Embryonic facial prominence (tissue), 1 donor: ENCODE measurements around the gene CHPF2.

Experiments
- DNase-seq: peaks from one replicate; pipeline ENCODE4 v3.0.0-alpha.2; 2016; ENCODE audit errors: extremely low spot score

CHPF2 gene, protein sequence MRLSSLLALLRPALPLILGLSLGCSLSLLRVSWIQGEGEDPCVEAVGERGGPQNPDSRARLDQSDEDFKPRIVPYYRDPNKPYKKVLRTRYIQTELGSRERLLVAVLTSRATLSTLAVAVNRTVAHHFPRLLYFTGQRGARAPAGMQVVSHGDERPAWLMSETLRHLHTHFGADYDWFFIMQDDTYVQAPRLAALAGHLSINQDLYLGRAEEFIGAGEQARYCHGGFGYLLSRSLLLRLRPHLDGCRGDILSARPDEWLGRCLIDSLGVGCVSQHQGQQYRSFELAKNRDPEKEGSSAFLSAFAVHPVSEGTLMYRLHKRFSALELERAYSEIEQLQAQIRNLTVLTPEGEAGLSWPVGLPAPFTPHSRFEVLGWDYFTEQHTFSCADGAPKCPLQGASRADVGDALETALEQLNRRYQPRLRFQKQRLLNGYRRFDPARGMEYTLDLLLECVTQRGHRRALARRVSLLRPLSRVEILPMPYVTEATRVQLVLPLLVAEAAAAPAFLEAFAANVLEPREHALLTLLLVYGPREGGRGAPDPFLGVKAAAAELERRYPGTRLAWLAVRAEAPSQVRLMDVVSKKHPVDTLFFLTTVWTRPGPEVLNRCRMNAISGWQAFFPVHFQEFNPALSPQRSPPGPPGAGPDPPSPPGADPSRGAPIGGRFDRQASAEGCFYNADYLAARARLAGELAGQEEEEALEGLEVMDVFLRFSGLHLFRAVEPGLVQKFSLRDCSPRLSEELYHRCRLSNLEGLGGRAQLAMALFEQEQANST

DNA sequence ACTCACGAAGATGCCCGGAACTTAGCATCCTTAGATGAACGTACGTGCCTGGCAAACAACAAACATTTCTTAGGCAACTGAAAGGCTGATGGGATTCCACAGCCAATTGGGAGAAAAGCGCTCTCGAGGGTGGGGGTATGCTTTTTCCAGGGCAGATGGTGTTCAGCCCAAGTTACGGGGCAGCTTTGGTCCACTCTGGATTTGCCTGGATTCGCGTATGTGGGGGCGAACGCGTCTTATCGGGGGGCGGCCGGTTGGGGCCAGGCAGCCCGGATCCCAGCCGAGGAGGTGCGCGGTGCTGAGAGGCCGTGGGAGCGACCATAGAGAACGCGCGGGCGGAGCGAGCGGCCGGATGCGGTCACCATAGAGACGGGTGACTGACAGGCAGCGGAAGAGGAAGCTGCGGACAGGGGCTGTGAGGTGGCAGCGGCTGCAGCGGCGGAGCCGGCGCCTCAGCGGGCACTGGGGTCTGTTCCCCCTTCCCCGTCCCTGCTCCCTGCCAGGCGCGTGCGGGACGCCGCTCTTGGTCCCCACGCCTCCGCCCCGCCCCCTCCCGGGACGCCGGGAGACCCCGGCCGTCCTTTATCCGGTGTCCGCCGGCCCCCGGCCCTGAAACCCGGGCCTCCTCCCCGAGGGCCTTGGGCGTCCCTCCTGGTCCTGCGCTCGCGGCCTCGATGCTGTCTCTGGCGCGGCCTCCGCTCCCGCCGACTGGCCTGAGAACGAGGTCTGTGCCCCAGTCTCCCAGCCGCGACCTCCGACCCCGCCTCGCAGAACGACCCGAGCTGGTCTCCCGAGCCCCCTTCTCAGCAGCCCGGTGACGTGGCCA, at the start of gene CHPF2:
Gene CHPF2 (plus strand): TSS at position 393 of the 826 bp plus-strand sequence. CDS start 1,529 bp downstream, outside the sequence.
- no peak for DNase-seq

DNA sequence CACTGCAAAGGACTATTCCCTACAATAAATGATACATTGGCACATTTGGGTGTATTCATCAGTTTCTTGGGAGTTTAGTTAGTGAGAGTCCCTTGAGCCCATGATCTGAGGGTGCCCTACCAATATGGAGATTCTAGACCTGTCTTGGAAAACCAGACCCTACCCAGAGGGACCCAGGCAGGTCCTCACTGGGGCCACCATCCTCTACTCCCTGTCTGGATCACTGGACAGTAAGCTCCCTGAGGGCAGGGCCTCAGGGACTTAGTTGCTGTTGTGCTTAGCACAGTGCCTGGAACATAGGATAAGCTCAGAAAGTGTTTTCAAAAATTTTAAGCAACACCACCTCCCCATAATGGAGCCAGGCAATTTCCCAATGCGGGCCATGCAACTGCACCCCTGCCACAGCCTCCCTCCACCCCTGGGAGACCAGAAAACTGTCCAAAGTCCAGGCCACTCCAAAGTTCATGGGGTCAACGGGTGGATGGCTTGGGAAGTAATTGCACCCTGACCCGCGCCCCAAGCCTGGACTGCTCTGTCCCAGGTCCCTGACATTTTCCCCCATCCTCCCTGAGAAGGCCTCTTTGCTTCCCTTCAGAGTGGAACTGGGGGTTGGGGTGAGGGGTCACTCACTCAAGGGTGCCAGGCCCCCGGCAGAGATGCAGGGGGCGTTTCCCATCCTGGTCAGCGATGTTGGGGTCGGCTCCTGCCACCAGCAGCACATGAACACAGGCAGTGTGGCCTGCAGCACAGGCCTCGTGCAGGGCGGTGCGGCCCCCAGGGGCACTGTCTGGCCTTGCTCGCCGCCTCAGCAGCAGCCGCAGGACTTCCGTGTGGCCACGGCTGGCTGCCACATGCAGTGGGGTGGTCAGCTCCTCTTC, 46.3 kb upstream of the CHPF2 start:
- DNase-seq = no peak

DNA sequence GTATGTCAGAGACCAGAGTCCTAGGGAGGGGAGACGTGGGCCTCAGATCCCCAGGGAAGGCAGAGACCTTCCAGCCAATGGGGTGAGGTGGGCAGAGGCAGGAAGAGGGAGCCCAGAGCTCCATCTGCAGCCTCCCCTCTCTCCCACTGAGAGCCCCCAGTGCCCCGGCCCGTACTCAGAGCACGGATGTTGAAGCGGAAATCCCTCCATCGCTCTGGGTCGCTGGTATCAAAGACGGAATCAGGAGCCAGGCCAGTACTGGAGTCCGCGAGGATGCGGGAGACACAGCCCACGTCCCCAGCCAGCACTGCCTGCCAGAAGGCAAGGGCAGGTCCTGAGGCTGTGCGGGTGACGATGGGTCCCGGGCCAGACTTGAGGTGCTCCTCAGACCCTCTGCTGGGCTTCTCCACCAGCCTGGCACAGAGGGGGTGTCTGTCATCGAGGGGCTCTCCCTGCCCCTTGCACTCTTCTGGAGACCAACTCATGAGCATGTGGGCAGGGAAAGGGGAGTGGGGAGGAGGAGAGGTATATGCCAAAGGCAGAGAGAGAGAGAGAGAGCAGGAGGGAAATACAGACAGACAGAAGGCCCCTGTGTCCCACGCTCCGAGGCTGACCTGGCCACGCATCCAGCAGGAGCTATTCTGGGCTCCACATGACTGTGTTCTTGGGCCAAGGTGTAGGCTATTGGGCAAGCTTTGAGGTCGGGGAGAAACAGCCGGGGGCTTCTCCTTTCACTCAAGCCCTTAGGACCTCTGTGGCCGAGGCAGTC, 45.5 kb upstream of the CHPF2 start, which contains the start of gene ASB10:
Gene ASB10 (minus strand): TSS at position 611 of the 769 bp plus-strand sequence. CDS start 120 bp downstream, at position 491.
- no peak for DNase-seq

DNA sequence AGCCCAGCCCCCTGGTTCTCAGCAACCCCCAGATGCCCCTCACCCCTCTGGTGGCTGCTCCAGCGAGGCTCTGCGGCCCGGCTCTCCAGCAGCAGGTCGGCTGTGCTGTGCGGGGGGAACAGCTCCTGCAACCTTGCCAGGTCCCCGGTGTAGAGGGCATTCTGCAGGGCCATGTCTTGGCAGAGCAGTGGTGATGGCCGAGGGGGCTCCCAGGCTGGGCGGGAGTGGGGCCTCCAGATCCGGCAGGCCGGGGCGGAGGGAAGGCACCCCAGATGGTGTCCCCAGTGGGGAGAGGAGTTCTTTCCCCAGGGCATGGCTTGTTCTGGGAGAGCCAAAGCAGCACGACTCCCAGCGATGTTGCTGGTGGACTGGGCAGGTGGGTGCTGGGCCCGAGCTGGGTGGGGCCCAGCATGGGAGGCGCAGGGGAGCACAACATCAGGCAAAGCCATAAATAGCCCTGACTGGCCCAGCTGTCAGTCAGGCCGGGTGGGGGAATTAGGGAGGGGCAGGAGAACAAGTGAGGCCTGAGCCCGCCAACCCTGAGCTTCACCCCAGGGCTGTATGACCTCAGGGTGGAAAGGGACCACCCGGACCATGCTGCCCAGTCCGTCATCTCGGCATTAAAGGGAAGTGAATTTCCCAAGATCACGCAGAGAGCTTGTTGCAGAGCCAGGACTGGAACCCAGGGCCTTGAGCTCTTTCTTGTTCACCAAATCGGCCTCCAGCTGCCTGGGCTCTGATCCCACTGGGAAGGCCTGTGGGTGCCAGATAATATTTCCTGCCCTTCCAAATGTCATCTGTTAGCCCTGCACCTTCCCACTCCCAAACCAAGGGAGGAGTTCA, 44.7 kb upstream of the CHPF2 start:
- no peak for DNase-seq

DNA sequence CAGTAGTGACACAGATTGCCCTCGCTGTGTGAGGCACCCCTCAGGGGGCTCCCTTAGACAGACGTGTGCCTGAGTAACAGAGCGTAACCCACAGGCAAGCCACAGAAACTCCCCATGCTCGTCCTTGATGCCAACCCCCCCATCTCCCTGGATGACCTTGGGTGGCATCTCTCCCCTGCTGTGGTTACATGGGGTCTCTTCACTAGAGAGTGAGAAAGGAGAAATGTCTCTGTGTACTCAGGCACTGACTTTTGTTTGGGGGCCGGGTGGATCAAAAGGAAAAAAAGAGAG, 44.1 kb upstream of the CHPF2 start:
- DNase-seq = no peak

DNA sequence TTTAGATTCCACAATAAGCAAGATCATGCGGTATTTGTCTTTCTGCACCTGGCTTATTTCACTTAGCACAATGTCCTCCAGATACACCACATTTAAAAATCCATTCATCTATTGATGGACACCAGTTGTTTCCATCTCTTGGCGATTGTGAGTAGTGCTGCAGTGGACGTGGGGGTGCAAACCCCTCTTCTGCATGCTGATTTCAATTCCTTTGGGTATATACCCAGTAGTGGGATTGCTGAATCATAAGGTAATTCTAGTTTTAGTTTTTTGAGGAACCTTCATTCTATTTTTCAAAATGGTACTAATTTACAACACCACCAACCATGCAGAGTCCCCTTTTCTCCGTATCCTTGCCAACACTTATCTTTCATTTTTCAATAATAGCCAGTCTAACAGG, 43.2 kb upstream of the CHPF2 start:
- no peak for DNase-seq

DNA sequence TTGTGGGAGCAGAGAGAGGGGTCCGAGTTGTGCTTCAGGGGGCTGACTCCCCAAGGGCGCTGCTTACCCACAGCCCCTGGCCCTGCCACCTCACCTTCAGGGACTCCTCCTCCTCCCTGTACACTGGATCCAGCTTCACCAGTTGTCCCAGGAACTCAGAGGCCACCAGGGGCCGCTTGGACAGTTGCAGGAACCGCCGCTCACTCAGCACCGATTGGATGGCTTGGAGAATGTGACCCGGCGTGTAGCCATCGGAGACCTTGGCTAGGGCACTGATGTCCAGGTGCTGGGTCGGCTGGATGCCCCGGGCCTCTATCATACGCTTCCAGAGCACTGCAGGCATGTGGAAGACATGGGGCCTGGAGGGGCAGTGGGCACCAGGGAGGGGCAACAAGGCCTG, 40.7 kb upstream of the CHPF2 start:
- DNase-seq = no peak

DNA sequence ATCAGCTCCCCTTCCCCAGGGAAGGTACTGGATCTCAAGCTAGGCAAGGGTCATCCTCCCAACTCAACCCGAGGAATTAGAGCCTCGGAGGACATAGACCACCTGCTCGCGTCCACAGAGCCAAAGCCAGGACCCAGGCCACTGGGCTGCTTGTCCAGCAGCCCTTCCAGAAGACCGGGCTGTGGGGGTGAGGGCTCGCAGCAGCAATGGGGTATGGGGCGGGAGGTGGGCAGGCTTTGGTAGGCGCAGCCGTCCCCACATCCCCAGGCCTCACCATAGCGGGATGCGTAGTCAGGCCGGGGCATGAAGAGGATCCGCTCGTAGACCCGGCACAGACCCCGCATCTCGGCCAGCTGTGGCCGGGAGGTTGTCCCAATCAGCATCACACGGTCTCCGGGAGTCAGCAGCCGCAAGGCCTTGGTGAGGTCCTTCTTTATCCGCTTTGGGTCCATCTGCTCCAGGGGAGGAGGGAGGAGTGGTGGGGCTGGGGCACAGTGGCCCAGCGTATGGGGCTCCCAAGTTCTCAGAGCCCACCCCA, 40.2 kb upstream of the CHPF2 start:
- DNase-seq = no peak

DNA sequence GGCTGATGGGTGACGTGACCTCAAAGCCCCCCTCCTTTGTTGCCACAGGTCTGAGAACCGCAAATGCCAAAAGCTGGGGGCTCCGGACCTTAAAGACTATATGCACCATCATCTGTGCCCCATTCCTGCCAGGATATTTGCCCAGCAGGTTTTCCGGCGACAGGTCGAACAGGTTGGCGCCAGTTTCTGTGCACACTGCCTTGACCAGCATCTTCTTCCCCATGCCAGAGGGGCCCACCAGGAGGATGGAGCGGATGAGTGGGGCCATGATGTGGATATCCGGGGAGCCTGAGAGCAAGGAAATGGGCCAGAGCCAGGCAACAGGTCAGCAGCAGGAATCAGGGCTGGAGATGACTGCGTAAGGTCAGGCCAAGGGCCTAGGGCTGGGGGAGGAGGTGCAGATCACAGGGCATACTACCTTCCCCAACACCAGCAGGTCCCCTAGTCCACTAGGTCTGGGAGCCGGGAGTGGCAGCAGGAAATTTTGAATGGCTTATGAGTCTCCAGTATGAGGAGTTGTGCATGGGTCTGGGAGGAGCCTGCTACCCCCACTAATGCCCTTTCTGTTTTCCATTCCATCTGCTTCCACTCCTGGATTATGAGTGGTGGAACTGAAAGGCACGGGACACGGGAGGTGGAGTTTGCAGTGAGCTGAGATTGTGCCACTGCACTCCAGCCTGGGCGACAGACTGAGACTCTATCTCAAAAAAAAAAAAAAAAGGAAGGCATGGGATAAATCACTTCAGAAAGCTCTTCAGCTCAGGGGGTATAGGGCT, 38.9 kb upstream of the CHPF2 start:
- DNase-seq = no peak

DNA sequence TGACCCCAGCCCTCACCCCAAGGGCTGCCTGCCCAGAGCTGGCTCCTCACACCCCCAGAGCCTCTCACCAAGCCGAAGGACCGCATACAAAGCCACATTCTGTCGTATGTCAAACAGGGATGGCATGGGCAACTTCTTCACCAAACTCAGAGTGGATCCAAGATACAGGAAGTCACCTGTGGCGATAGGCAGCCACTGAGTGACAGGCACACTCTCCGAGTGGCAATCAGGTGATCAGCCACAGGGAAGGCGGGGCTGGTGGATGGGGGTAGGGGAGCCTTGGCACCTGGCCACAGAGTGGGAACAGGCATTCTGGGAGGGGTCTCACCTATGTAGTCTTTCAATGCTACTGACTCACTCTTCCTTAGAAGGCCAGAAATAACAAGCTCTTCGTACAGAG, 38.1 kb upstream of the CHPF2 start:
- no peak for DNase-seq

DNA sequence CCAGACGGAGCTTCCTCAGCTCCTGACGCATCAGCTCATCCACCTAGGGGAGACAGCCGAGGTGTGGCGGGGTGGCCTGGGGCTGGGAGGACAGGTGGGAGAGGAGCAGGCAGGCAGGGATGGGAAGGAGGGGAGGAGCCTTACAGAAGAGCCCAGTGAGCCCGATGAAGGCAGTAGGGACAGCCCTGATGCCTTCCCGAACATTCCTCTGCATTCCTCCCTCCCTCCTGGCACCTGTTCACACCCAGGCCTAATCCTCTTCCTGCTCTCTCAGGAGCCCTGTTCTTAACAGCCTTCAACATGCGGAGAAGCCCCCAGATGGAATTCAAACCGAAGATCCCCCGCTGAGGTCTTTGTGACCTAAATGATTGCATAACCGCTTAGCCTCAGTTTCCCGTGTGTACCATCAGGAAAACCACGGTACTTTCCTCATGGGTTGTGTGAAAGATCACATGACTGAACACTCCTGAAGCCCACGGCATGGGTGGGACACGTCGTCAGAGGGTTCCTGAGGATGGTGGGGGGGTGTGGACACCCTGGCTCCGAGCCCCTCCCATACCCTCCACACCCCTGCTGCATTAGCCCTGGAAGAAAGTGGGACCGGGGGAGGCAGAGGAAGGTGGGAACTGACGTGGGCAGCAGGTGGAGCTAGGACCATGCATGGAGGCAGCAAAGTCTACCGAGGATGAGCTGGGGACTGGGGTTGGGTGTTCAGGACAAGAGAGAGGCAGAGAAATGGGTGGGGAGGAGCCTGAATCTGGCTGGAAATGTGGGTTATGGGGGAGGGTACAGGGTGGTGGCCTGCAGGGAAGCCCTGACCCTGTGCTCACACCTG, 36.5 kb upstream of the CHPF2 start:
- DNase-seq = no peak

DNA sequence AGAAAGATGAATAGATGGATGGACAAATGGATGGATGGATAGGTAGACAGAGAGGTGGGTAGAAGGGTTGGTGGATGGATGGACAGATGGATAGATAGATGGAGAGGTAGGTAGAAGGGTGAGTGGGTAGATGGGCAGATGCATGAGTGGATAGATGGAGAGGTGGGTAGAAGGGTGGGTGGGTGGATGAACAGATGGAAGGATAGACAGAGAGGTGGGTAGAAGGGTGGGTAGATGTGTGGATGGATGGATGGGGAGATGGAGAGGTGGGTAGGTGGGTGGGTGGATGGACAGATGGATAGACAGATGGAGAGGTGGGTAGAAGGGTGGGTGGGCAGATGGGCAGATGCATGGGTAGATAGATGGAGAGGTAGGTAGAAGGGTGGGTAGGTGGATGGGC, 34.4 kb upstream of the CHPF2 start:
- DNase-seq = no peak

DNA sequence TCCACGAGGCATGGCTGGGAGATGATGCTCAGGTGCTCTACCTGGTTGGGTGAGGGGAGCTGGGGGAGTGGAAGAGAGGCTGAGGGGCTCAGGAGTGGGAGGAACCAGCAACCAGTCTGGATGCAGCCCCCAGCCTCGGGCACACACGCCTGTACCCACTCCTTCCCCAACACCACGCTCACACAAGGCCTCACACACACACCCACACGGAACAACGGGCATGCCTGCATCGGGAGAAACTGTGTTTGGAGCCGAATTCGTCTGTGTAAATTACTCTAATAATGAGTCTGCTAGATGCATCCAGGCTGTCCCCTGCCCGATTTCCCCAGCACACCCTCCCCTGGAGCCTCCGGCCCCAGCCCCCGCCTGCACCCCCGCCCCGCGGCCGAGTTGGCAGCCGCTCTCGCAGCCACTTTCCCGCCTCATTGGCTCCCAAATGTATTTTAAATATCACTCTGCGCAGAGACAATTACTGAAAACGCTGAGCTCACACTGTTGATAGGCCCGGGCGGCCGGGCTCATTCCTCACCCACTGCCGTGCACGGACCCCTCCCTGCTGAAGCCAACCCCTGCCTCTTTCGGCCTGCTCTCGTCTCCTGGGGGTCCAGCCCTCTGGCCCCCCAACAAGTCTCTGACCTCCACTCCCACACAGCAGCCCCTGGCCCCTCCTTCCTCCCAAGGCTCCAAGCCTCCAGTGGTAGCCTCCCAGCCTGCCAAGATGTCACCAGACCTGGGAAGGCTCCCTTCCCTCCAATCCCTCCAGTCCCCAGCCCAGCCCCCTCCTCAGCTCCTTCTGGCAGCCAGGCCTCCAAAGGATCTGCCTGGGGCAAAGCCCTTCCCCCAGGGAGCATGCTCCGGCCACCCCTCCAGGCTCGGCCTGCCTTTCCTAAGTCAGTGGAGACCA, 33.1 kb upstream of the CHPF2 start:
- peak; percentile 27 for DNase-seq

DNA sequence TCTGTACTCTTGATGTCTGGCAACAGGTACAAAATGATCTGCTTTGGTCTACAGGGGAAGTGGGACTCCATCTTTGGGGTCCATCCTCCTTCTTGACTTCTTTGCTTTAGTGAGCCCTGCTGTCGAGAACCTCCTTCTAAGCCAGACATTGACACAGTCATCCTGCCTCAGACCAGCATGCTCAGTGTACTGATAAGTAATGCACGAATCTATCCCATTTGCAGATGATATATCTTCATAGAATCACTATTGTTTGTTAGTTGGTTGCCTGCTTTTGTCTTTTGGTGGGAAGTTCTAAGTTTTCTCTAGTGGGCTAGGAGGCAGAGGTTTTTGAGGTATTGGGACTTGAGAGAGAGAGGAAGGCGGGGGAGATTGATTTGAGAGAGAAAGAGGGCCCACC, 30.9 kb upstream of the CHPF2 start:
- DNase-seq = no peak

DNA sequence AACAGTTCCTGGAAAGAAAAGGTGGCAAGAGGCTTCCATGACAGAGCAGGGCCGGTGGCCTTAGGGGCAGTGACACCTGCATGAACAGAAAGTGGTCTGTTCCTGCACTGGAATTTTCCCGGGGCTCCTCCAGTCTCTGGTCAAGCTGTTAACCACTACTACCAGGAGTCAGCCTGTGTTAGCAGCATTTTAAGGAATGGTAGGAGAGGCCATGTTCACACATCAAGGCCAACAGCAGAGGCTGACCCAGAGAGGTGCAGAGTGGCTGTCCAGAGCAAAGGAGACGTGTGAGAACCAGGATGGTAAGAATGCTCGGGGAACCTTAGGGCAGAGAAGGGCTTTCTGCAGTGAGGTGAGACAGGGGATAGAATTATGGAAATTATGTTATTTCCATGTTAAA, 30.5 kb upstream of the CHPF2 start:
- DNase-seq = no peak

DNA sequence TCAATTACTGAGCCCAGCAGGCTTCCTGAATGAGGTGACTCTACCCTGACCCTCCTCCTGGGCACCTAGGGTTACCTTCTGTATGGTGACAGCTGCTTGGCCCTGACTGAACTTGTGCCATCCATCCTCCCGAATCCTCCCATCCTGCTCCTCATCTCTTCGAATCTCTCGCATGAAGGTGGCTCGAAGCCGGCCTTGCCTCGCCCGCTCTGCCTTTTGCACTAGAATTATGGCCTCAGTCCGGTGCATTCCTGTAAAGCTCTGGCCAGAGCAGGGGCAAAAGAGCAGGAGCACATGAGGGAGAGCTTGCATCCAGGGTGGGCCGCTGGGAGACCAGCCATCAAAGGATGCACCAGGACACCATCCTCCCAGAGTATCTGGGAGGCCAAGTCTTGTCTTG, 29.4 kb upstream of the CHPF2 start:
- no peak for DNase-seq
